Tibial nerve (tissue), 4 donors: ENCODE data around the gene STIM2. TPM values are rescaled to one million over a fixed set of nuclear protein-coding genes. Genes with fewer than 3 reads are reported as not detected.

Experiments used
- DNase-seq, 2 donors: peaks; one replicate each; pipeline ENCODE4 v3.0.0-alpha.2; 2019; ENCODE audit warnings: low spot score in 2 of 2
- H3K27ac ChIP-seq, 4 donors: fragments of 200-600 bp; sonication (generic) in 3 of 4; one replicate each; pipeline ENCODE4 v1.5.1; 2017 to 2019; ENCODE audit warnings: mild to moderate bottlenecking in 1 of 4
- H3K27me3 ChIP-seq, 2 donors: fragments of 200-600 bp; sonication (generic) in 1 of 2; one replicate each; pipeline versions ENCODE4 v1.5.1 to v1.6.0; 2017 to 2019
- H3K36me3 ChIP-seq, 3 donors: fragments of 200-600 bp; sonication (generic); one replicate each; pipeline ENCODE4 v1.5.1; 2018 to 2019
- H3K4me1 ChIP-seq, 4 donors: fragments of 200-600 bp; sonication (generic) in 3 of 4; one replicate each; pipeline ENCODE4 v1.5.1; 2017 to 2019
- H3K4me3 ChIP-seq, 4 donors: fragments of 200-600 bp; sonication (generic) in 3 of 4; one replicate each; pipeline ENCODE4 v1.5.1; 2017 to 2019; ENCODE audit warnings: mild to moderate bottlenecking in 1 of 4, moderate library complexity in 1 of 4
- H3K9me3 ChIP-seq, 4 donors: fragments of 200-600 bp; sonication (generic) in 3 of 4; one replicate each; pipeline ENCODE4 v1.5.1; 2017 to 2019
- CTCF ChIP-seq, 5 experiments: fragments of 200-600 bp in 3 of 5; fragments of 450-650 bp in 2 of 5; sonication (generic) in 3 of 5; IDR thresholded peaks; one replicate each; pipeline ENCODE4 v1.5.1; 2016 to 2019; ENCODE audit warnings: antibody characterized with exemption in 5 of 5, mild to moderate bottlenecking in 3 of 5, moderate library complexity in 2 of 5
- EP300 ChIP-seq, 2 donors: sonication (generic); formaldehyde crosslinking; IDR thresholded peaks; one replicate each; pipeline ENCODE4 v1.6.1; 2017; ENCODE audit warnings: antibody characterized with exemption in 2 of 2, mild to moderate bottlenecking in 1 of 2
- POLR2A ChIP-seq, 2 donors: fragments of 450-650 bp; IDR thresholded peaks; one replicate each; pipeline ENCODE4 v1.6.1; 2017; ENCODE audit warnings: antibody characterized with exemption in 2 of 2, mild to moderate bottlenecking in 2 of 2, moderate library complexity in 2 of 2
- WGBS, 2 donors: methylation state at CpG; one replicate each; pipeline ENCODE4 v1.1.5; 2018; 5-methylcytosine and 5-hydroxymethylcytosine counted together
- total RNA-seq, 4 donors: library from RNA; depleted of rRNA; stranded (reverse); fragments of >200 nt; gene quantifications; one replicate each; pipeline ENCODE4 v1.1.0, GENCODE V29; 2016

STIM2 gene
- total RNA-seq, 4 donors from 2014 or later = 20.1 to 26.2 (median 21.8) TPM

- no peak overlapping the region for H3K4me3 ChIP-seq
- peaks cover 0 to 11% (median 2%) of the 10 kb centered on the region in 4 donors for H3K4me1 ChIP-seq
- TF ChIP-seq EP300 (IDR thresholded peaks at IDR 0.05) = no peak
- TF ChIP-seq POLR2A (IDR thresholded peaks at IDR 0.05) = no peak
- TF ChIP-seq CTCF (IDR thresholded peaks at IDR 0.05) = no peak
- no peak overlapping the region for H3K27ac ChIP-seq
- WGBS, 2 donors = 0 to 4% methylated on average over 1 of the region's 1 CpG
- H3K36me3 ChIP-seq = peaks cover 0 to 18% (median 5%) of the 10 kb centered on the region in 3 donors
- no peak for DNase-seq
- no peaks in the 10 kb centered on the region for H3K9me3 ChIP-seq
- H3K27me3 ChIP-seq = no peaks in the 10 kb centered on the region
Measured at GRCh38 chr4:26916195-26916594, 55.6 kb downstream of the STIM2 start.

- no peak for DNase-seq
- H3K4me1 ChIP-seq = peaks cover 0 to 6% (median 0%) of the 10 kb centered on the region in 4 donors
- no peak overlapping the region for H3K4me3 ChIP-seq
- no peaks in the 10 kb centered on the region for H3K36me3 ChIP-seq
- WGBS, 2 donors = 51 to 62% methylated on average over 4 of the region's 4 CpGs
- H3K27ac ChIP-seq = no peak overlapping the region
- H3K9me3 ChIP-seq = no peaks in the 10 kb centered on the region
- H3K27me3 ChIP-seq = no peaks in the 10 kb centered on the region
- TF ChIP-seq EP300 (IDR thresholded peaks at IDR 0.05) = no peak
- TF ChIP-seq POLR2A (IDR thresholded peaks at IDR 0.05) = no peak
- TF ChIP-seq CTCF (IDR thresholded peaks at IDR 0.05) = no peak
Measured at GRCh38 chr4:26930964-26931363, 70.3 kb downstream of the STIM2 start.

GRCh38 chr4:26931451-26931850 is 70.8 kb downstream of the STIM2 start:
- TF ChIP-seq POLR2A (IDR thresholded peaks at IDR 0.05) (no peak), CTCF (IDR thresholded peaks at IDR 0.05) (no peak), EP300 (IDR thresholded peaks at IDR 0.05) (no peak)

GRCh38 chr4:26931966-26932365 is 71.3 kb downstream of the STIM2 start:
- no peaks in the 10 kb centered on the region for H3K27me3 ChIP-seq
- H3K9me3 ChIP-seq = no peaks in the 10 kb centered on the region
- H3K36me3 ChIP-seq = no peaks in the 10 kb centered on the region
- H3K4me1 ChIP-seq = peaks cover 0 to 14% (median 0%) of the 10 kb centered on the region in 4 donors
- H3K27ac ChIP-seq = no peak overlapping the region
- DNase-seq = no peak
- WGBS, 2 donors = 85 to 88% methylated on average over 3 of the region's 3 CpGs
- no peak for TF ChIP-seq CTCF (IDR thresholded peaks at IDR 0.05)
- TF ChIP-seq EP300 (IDR thresholded peaks at IDR 0.05) = no peak
- no peak for TF ChIP-seq POLR2A (IDR thresholded peaks at IDR 0.05)
- H3K4me3 ChIP-seq = no peak overlapping the region

More at GRCh38 chr4:26931451-26931850, 70.8 kb downstream of the STIM2 start:
- H3K4me3 ChIP-seq = no peak overlapping the region
- H3K4me1 ChIP-seq = peaks cover 0 to 9% (median 0%) of the 10 kb centered on the region in 4 donors
- no peaks in the 10 kb centered on the region for H3K36me3 ChIP-seq
- WGBS, 2 donors = 94 to 96% methylated on average over 1 of the region's 1 CpG
- no peaks in the 10 kb centered on the region for H3K27me3 ChIP-seq
- no peak for DNase-seq
- no peak overlapping the region for H3K27ac ChIP-seq
- H3K9me3 ChIP-seq = no peaks in the 10 kb centered on the region

GRCh38 chr4:26935397-26935796 is 74.8 kb downstream of the STIM2 start:
- Histone ChIP-seq H3K27ac (no peak overlapping the region), H3K4me1 (peaks cover 0 to 16% (median 2%) of the 10 kb centered on the region in 4 donors), H3K36me3 (no peaks in the 10 kb centered on the region), H3K4me3 (no peak overlapping the region), H3K27me3 (no peaks in the 10 kb centered on the region), H3K9me3 (no peaks in the 10 kb centered on the region)
- no peak for DNase-seq
- 67 to 91% methylated on average over 1 of the region's 1 CpG for WGBS, 2 donors
- TF ChIP-seq POLR2A (IDR thresholded peaks at IDR 0.05) (no peak), EP300 (IDR thresholded peaks at IDR 0.05) (no peak), CTCF (IDR thresholded peaks at IDR 0.05) (no peak)
